SIG-M5 (cell line): Measurements from ENCODE around the gene LRRC4B.

Experiments
- DNase-seq: peaks from one replicate; lab custom pipeline; 2025; lab: John Stamatoyannopoulos, UW

The LRRC4B gene

DNA sequence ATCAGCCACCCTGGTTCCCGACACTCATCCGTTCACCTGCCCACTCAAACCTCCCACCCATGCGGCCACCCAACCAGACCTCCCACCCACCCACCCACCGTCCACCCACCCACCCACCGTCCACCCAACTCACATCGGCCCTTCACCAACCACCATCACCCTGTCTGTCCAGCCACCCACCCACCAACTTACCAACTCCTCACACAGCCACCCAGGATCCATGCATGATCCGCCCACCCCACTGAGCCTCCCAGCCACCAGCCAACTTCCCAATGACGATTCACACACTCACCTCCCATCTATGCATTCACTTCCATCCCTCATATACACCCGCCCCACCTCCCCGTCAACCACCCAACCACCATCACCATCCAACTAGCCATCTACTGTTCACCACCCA is 61.5 kb downstream of the LRRC4B start:
- DNase-seq: no peak

DNA sequence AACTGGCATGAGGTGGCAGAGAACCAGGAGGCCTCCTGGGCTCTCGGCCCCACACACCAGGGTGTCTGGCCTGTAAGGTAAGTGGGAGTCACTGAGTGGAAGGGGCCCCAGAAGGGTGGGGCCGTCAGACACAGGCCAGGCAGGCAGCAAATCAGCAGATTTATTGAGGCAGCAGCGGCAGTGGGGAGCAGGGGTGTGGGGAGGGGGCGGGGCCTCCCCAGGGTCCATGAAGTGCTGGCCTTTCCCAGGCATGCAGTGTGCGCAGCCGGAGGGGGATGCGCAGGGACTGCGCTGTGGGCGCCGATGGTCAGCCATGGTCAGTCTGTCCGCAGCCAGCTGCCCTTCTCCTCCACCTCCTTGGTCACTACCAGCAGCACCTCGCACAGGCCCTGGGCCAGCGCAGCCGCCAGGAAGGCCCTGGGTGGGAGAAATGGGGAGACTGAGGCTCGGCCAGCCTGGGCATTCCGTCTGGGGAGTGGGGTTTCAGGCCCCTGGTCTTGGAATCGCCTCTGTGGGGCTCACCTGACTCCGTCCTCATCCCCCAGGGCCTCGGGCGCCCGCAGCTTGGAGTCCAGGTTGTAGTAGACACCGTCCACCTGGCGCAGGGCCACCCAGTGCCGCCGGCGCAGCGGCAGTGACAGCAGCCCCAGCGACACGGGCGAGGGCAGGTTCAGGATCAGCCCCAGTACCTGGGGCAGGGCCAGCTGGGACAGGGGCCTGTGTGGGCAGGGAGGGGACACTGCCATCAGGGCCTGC is 62.2 kb downstream of the LRRC4B start:
- DNase-seq: no peak

DNA sequence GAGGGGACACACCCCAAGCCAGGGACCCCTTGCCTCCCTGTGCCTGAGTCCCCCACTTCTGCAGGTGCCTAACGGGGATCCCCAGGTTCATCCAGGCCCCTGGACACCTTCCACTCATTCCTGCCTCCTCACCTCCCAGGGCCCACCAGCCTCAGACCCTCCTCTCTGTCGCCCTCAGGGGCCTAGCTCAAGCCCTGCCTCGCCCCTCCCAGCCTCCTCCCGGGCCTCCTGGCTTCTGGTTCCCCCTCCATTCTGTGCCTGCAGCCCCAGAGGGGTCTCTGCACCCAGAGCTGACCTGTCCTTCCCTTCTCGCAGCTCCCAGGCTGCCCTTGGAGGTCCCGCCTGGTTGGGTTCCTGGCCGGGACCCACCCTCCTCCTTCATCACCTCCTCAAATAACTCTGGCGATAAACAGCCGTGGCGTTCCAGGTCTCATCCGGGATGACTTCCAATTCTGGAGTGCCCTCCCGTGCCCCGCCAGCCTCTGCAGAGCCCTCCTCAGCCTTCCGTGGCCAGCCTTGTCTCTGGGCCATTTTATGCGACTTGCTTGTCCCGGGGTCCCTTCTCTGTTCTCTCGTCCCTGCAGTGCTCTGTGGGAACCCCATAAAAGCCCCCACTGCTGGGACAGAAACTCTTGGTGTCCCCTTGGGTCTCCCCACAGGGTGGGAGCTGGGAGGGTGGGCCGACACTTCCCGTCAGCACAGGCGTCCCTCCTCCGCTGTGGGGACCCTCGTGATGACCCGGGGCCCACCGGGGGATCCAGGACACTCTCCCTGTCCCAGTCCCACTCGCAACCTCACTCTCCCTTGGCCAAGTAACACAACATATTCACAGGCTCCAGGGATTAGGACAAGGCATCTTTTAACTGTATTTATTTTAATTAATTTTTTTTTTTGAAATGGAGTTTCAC is 66.4 kb downstream of the LRRC4B start:
- no peak for DNase-seq

DNA sequence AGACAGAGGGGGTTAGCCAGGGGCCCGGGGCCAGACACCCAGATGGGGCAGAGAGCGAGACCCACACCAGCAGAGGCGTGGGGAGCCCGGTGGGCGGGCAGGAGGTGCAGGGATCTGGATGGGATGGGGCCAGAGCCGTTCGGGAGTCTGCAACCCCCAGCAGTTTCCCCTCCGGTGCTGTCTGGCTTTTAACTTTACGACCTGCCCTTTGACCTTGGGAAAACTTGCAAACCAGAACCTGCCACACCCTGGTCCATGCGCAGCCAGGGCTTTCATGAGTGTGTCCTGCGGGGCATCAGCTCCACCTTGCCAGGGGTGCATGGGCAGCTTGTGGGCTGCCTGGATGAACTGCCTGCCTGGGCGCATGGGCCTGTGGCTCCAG is 67.1 kb downstream of the LRRC4B start:
- no peak for DNase-seq

DNA sequence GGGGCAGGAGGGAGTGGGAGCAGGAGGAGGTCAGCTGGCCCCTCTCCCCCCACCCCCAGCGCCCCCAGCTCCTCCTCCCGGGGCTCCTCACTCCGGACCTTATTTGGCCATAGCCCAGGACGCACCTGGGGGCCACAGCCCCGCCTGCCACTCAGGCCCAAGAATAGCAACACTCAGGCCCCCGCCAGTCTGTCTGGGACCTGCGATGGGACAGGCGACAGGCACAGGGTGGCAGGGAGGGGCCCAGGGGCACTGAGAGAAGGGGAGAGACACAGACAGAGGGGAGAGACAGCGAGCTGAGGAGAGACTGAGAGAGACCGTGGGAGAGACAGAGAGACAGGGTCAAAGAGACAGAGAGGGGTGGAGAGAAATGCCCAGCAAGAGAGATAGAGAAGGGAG is 67.5 kb downstream of the LRRC4B start:
- DNase-seq: no peak

DNA sequence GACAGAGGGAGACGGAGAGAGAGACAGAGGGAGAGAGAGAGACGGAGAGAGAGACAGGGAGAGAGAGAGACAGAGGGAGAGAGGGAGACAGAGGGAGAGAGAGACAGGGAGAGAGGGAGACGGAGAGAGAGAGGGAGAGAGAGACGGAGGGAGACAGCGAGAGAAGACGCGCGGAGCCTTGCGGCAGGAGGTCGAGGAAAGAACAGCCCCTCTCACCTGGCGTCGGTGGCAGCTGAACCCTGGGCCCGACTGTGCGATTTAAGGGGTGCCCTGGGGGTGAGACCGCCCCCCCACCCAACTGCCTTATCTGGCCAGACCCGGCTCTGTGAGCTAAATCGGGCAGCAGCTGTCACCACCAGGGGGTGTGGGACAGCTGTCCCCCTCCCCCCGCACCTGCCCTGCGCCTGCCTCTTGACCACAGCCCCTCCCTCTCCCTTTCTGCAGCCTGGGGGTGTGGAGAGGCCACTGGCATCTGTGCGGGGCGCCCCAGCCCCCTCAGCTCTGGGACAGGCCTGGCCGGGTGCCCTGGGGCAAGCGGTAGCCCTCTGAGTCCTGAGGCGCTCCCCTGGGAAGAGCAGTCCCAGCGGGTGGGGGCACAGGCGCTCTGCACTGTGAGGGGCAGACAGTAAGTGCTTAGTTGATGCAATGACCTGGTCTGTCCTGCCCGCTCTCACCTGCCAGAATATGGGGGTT is 68.0 kb downstream of the LRRC4B start:
- DNase-seq: no peak

DNA sequence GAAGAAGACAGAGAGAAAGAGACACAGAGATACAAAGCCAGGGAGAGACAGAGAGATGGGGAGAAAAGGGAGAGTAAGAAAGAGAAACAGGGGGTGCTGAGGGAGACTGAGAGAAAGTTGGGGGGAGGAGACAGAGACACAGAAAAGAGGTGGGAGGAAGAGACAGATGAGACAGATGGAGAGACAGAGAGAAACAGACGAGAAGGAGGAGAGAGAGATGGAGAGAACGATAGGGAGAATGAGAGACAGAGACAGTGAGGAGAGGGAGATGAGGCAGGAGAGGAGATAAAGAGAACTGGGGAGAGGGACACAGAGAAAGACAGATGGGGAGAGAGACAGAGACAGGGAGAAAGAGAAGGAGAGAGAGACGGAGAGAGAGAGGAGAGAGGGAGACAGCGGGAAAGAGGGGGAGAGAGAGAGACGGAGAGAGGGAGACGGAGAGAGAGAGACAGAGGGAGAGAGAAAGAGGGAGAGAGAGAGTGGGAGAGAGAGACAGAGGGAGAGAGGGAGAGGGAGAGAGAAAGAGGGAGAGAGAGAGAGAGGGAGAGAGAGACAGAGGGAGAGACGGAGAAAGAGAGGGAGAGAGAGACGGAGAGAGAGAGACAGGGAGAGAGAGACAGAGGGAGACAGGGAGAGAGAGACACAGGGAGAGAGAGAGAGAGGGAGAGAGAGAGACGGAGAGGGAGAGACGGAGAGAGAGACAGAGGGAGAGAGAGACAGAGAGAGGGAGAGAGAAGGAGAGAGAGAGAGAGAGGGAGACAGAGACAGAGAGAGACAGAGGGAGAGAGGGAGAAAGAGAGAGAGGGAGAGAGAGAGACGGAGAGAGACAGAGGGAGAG is 69.8 kb downstream of the LRRC4B start:
- DNase-seq: no peak

DNA sequence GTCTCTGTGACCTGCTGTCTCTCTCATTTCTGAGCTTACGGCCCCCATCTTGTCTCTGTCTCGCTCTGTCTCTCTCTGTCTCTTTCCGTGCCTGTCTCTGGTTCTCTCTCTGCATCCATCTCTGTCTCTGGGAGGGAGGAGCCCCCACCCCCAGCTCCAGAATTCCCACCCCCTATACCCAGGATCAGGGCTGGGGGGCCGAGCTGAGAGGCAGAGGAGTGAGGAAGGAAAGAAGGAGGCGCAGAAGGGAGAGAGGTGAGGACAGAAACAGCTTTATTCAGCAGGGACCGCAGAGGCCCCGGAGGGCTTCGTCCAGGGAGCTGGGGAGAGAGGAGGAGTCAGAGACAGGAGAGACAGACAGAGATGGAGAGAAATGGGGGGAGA is 71.2 kb downstream of the LRRC4B start:
- DNase-seq: no peak

DNA sequence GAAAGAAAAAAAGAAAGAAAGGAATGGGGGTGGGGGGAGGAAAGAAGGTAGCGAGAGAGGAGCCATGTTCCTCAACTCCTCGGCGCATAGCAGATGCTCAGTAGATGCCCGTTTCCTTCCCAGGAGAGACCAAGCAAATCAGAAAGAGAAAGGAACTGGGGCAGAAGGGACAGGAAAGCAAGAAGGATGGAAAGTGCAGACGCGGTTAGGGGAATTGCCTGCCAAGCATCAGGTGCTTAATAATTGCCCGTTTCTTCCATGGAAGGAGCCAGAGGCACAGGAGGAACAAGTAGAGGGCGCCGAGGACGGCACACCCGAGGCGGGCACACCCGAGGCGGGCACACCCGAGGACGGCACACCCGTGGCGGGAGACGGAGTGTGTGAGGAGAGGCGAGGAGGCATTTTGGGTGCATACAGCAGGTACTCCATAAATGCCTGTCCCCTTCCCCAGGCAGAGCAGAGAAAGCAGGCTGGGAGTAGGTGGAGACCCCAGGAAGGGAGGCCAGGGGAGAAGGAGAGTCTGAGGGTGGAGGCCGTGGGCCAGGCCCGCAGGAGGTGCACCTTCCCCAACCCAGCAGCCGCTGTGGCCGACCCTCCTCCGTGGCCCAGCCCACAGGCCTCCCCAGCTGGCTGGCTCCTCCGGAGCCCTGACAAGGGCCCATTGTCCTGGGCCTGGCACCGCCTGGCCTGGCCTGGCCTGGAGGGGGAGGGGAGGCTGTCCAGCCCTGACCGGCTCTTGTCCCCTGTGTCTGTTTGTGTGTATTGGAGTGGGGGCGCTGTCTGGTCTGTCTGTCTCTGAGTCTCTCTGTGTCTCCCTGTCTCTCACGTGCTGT is 71.8 kb downstream of the LRRC4B start:
- no peak for DNase-seq

DNA sequence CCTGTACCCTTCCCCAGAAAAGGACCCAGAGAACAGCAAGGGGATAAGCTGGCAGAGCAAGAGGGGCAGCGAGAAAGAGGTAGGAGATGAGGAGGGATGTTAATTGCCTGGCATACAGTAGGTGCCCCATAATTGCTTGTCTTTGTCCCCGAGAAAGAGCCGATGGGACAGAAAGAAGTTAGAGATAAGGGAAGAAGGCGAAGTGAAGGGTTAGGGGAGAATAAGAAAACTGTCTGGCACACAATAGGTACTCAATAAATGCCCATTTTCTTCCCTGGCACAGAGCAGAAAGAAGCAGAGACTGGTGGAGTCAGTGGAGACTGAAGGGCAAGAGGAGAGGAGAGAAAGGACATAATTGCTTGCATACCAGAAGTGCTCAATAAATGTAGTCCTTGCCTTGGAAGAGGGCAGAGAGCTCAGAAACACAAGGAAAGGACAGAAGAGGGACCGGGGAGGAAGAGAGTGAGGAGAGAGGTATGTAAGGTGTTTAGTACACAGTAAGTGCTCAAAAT is 73.2 kb downstream of the LRRC4B start:
- DNase-seq: no peak

DNA sequence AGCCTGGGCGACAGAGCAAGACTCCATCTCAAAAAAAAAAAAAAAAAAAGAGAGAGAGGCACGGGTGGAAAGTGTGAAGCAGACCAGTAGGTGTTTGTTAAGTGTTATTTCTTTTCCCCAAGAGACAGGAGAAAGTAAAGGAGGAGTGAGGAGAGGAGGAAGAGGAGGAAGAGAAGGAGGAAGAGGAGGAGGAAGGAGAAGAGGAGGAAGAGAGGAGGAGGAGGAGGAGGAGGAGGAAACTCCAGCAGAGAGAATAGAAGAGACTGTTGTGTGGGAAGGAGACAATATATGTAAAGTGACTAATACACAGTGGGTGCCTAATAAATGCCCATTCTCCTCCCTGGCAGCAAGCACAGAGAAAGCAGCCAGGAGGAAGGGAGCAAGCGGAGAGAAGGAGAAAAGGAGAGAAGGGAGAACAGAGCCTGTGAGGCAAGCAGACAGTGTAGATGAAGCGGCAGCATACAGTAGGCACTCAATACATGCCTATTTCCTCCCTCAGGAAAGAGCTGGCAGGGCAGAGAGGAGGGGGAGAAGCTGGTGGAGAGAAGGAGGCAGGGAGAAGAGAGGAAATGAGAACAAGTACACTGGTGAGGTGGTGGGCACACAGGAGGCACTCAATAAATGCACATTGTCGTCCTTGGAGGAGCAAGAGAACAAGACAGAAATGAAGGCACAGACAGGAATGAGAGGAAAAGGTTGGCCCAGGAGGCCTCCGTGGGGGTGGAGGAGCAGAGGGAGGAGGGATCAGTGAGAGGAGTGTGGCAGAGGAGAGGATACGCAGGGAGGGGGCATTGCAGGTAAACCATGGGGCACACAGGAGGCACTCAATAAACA is 73.8 kb downstream of the LRRC4B start:
- no peak for DNase-seq

DNA sequence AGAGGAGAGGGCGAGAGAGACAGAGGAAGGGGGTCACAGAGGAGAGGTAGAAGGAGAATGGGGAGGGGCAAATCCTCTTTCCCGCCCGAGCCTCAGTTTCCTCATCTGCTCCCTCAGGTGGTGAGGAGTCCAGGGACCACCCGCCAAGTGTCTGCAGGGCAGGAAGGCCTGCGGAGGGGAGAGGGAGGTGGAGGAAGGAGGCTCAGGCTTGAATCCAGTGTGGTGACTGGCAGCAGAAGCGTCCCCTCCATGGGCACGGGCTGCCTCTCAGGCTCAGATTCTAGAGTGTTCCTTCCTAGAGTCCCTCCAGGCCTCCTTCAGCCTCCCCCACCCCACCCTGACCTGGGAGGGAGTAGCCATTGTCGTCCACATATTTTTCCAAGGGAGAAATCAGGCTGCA is 75.1 kb downstream of the LRRC4B start:
- DNase-seq: no peak

DNA sequence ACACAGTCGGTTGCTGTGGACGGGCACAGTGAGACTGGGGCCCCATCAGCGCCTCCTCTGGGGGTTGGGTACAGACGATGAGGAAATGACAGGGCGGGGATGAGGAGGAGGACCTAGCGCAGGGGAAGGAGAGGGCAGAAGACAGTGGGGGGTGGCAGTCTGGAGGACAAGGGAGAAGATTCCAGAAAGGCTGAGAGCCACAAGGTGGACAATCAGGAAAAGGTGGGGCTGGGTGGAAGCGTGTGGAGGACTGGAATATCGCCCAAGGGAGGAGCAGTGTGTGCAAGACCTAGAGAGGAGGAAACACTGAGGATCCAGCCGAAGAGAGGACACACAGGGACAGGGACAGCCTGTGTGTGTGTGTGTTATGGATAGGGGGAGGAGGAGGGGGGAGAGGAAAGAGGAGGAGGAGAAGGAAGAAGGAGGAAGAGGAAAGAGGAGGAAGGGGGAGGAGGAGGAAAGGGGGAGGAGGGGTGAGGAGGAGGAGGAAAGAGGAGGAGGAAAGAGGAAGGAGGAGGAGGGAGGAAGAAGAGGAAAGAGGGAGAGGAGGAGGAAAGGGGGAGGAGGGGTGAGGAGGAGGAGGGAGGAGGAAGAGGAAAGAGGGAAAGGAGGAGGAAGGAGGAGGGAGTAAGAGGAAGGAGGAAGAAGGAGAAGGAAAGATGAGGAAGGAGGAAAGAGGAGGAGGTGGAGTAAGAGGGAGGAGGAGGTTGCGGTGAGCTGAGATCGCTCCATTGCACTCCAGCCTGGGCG is 75.8 kb downstream of the LRRC4B start:
- no peak for DNase-seq

DNA sequence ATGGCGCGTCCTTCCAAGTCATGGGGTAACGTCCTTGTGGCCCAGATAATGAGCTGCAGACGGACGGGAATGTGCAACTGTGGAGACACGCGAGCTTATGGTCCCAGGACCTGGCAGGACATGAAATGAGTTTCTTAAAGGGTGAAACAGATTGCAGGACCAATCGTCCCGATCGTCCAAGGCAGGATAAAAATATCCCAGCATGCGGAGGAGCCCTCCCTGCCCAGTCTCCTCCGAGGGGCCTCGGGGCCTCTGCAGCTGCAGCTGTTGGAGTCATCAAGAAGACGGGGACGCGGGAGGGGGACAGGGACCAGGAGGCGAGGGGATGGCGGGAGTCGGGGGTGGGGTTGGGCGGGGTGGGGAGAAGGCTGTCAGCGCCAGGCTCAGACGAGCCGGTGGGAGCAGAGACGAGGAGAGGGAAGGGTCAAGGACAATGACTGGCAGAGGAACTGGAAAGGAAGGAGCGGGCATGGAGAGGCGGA is 77.2 kb downstream of the LRRC4B start:
- DNase-seq: no peak

DNA sequence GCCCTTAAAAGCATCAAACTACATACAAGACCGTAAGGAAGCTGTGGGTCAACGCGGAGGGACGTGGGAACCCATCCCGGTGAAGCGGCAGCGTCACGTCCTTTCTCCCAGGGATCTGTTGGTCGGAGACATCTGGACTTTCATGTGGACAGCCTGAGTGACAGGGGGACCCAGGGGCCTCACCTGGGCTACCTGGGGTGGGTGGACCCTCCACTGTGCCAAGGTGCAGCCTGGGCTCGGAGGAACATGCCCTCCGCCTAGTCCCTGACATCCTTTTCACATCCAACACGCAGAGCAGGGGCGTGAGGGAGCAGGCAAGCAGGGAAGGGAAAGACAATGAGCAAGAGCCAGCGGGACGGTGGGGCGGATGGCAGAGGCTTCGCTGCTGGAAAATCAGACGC is 77.8 kb downstream of the LRRC4B start:
- DNase-seq: no peak

DNA sequence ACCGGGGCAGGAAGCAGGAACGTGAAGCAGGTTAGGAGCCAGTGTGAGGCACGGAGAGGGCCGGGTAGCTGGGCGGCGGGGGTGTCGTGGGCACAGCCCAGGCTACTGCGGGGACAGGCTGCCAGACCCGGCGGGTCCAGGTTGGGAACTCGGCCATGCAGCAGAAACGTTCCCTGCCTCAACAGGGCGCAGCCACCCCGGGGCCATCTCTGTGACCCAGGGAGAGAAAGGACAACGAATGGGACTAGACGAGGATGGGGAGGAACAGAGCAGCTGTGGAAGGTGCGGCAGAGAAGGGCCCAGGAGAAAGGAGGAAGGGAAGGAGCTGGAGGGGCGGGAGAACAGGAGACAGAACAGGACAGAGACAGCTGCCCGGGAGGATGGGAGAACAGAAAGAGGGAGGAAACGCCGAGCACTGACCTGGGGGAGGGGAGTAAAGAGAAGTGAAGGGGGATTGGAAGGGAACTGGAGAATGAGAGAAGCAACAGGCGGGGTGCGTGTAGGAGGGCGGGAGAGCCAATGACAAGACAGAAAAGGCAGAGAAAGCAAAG is 78.7 kb downstream of the LRRC4B start:
- no peak for DNase-seq

DNA sequence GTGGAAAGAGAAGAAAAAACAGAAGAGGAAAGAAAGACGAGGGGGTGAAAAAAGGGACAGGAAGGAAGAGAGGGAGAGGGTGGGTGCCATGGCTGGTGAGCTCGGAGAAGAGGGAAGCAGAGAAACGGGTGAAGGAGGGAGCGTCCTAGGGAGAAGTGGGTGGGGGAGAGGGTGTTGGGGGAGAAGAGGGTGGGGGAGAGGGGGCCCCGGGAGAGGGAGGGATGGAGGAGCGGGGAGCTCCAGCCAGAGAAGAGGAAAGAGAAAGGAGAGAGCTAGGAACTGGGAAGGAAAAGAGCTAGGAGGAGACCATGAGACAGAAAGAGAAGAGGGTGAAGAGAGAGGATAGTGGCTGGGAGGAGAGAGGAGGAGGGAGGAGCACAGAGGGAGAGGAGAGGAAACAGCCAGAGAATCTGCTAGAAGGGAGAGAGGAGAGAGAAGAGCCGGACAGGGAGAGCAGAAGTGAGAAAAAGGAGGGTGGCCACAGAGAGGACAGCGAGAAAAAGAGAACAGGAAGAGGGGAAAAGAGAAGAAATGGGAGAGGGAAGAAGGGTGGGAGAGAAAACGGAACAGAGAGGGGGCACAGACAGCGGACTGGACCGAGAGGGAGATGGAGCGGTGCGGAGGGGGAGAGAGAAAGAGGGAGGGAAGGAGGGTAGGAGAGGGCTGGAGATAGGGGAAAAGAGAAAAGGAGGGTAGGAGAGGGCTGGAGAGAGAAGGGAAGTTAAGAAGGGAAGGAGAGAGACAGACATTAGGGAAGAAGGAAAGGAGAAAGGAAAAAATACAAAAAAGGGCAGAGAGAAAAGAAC is 79.6 kb downstream of the LRRC4B start:
- DNase-seq: no peak
